Measurements from ENCODE around the gene MAP2K3. TPM values are rescaled to one million over a fixed set of nuclear protein-coding genes. Genes with fewer than 3 reads are reported as not detected.

MAP2K3 gene
- total and polyA plus RNA-seq, 2 of the 4 experiments (the other 2 are of a cell fraction): 23.5 to 82.2 TPM

DNA sequence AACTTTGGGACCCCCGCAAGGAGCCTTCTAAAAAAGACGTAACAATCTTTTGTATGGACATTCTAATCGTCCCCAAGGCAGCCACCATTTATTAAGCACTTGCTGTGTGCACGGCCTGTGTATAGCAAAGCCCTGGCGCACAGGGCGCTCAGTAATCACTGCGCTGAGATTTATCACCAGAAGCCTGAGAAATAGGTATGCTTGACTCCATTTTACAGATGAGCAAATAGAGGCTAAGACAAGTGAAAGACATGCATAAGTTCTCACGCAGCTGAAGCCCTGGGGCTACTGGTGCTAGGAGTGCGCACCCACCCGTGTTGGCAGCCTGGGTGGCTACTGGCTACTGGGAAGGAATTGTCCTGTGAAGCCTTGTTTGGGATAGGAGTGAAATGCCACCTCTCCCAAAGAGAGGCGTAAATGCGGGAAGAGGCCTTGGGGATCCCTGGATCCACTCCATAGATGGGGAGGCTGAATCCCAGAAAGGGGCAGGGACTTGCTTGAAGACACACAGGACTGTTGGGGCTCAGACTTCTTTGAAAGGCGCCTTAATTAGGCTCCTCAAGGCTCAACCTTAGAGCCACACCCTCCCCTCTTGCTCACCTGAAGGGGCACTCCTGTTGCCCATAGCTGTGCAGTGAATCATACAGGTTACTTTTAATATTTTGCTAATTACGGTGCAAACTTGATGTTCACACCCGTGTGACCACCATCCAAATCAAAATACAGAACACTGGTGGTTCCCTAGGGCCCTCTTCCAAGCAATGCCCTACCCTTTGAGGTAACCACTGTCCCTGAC lies 30.7 kb upstream of the MAP2K3 start:
- Histone ChIP-seq H3K4me1 (ENCODE audit: control insufficient read depth, insufficient read depth, low read length) (peaks cover 8% of the 10 kb centered on the region), H3K9me3 (ENCODE audit: control insufficient read depth, insufficient read depth, low read length) (no peaks in the 10 kb centered on the region), H2BK15ac (ENCODE audit: low read depth, low read length) (no peak overlapping the region), H4K5ac (ENCODE audit: low read depth, low read length) (peak overlapping the region; percentile 70), H3K27ac (ENCODE audit: insufficient read depth, low read length) (peak overlapping the region; percentile 21; the same call in 1 of the 2 replicates), H2AK9ac (replicated peaks; ENCODE audit: low read depth, low read length, poor library complexity) (peak overlapping the region; percentile 77), H4K8ac (ENCODE audit: low read depth in 2 of 2, low read length in 2 of 2) (peak overlapping the region; percentile 66 to 91; a peak in 3 of 4 replicates), H3K9me1 (ENCODE audit: insufficient read depth, low read length) (no peaks in the 10 kb centered on the region; the same call in 1 of the 2 replicates), H3K4me2 (ENCODE audit: low read depth, low read length) (peak overlapping the region; percentile 73), H3K4ac (ENCODE audit: low read depth, low read length) (peak overlapping the region; percentile 44; the same call in 1 of the 2 replicates), H3K23ac (ENCODE audit: low read depth, low read length) (peak overlapping the region; percentile 1; the same call in 1 of the 2 replicates), H4K91ac (ENCODE audit: insufficient read depth, low read depth, low read length) (peak overlapping the region; percentile 2; the same call in 1 of the 2 replicates), H3K36me3 (ENCODE audit: control insufficient read depth, insufficient read depth, low read length) (no peaks in the 10 kb centered on the region), H2BK5ac (ENCODE audit: low read depth, low read length, poor library complexity, severe bottlenecking) (no peak overlapping the region), H3K4me3 (ENCODE audit: insufficient read depth, low read depth, low read length) (peak overlapping the region; percentile 50), H2BK120ac (ENCODE audit: low read depth, low read length) (peak overlapping the region; percentile 28; the same call in 1 of the 2 replicates), H2AK5ac (ENCODE audit: low read depth, low read length) (no peak overlapping the region; the same call in 1 of the 2 replicates), H3K27me3 (ENCODE audit: control insufficient read depth, insufficient read depth, low read length) (no peaks in the 10 kb centered on the region), H4K20me1 (ENCODE audit: insufficient read depth, low read length) (peaks cover 4% of the 10 kb centered on the region; the same call in 1 of the 2 replicates), H3K18ac (ENCODE audit: low read depth, low read length) (peak overlapping the region; percentile 73; the same call in 1 of the 2 replicates), H2BK20ac (ENCODE audit: low read depth, low read length) (no peak overlapping the region), H3K9ac (ENCODE audit: low read depth, low read length) (peak overlapping the region; percentile 63), H3K14ac (replicated peaks; ENCODE audit: low read depth, low read length) (peak overlapping the region; percentile 0; the same call in 1 of the 2 replicates), H3K56ac (ENCODE audit: extremely low read depth, insufficient read depth, low read length) (no peak overlapping the region), H3K79me1 (ENCODE audit: low read depth in 1 of 2, low read length in 2 of 2) (peaks cover 4 to 17% of the 10 kb centered on the region in 2 experiments), H2AFZ (replicated peaks; ENCODE audit: low read length, poor library complexity) (peak overlapping the region; percentile 84)
- no peak for DNase-seq
- ChIA-PET POLR2A (ENCODE audit: unreplicated experiment) (no interaction called here), CTCF (interaction anchor here (1.4 kb wide), 1 partner anchor 26 kb away, joined by 4 read pairs; no protein-coding TSS in a partner anchor)
- BruUV-seq (replicated peaks): no TSS peak
- dilution Hi-C loops (cut with HindIII; ENCODE audit: low sequenced_read_pairs, unreplicated experiment): no loop called here
- 50% methylated on average over 12 of the region's 15 CpGs; no CpG with 5 or more reads in 1 of the 2 experiments for WGBS, 2 experiments (ENCODE audit: extremely low coverage in 2 of 2, insufficient read length in 1 of 2)
- ATAC-seq (ENCODE audit: low read depth): 0 out of 2 replicates have a peak, but pooled peaks have one; percentile 2
- intact Hi-C loops (cut with micrococcal nuclease): loop anchor here (5.0 kb wide), 1 partner anchor 127 kb away; the partner anchor contains the start of gene DHRS7B
- in situ Hi-C loops (cut with MboI; ENCODE audit: low sequenced_read_pairs): no loop called here
- TF ChIP-seq NFE2L2 (IDR thresholded peaks at IDR 0.05; ENCODE audit: low read depth, low read length) (no peak), RFX5 (IDR thresholded peaks at IDR 0.05; ENCODE audit: low read depth, low read length) (no peak), MXI1 (IDR thresholded peaks at IDR 0.05; ENCODE audit: borderline replicate concordance, low read depth, low read length) (no peak), BHLHE40 (IDR thresholded peaks at IDR 0.05; ENCODE audit: low read depth, low read length) (no peak), RCOR1 (IDR thresholded peaks at IDR 0.05; ENCODE audit: insufficient replicate concordance, low read length) (no peak), FOS (IDR thresholded peaks at IDR 0.05; ENCODE audit: low read depth, low read length) (no peak), ELK1 (IDR thresholded peaks at IDR 0.05; ENCODE audit: borderline replicate concordance, low read depth, low read length) (no peak), CEBPB (IDR thresholded peaks at IDR 0.05; ENCODE audit: low read depth, low read length) (no peak), MAFK (IDR thresholded peaks at IDR 0.05; ENCODE audit: low read depth, low read length) (no peak), MAZ (IDR thresholded peaks at IDR 0.05; ENCODE audit: borderline replicate concordance, low read depth, low read length) (no peak), SMC3 (IDR thresholded peaks at IDR 0.05; ENCODE audit: low read depth, low read length) (no peak), POLR2A (IDR thresholded peaks at IDR 0.05; ENCODE audit: low read depth, low read length) (no peak)
- TF ChIP-seq, protein P1, sequence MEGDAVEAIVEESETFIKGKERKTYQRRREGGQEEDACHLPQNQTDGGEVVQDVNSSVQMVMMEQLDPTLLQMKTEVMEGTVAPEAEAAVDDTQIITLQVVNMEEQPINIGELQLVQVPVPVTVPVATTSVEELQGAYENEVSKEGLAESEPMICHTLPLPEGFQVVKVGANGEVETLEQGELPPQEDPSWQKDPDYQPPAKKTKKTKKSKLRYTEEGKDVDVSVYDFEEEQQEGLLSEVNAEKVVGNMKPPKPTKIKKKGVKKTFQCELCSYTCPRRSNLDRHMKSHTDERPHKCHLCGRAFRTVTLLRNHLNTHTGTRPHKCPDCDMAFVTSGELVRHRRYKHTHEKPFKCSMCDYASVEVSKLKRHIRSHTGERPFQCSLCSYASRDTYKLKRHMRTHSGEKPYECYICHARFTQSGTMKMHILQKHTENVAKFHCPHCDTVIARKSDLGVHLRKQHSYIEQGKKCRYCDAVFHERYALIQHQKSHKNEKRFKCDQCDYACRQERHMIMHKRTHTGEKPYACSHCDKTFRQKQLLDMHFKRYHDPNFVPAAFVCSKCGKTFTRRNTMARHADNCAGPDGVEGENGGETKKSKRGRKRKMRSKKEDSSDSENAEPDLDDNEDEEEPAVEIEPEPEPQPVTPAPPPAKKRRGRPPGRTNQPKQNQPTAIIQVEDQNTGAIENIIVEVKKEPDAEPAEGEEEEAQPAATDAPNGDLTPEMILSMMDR (conservative IDR thresholded peaks at IDR 0.05; ENCODE audit: low read depth, low read length): no peak
